OCI-LY7 (cell line): ENCODE results near the gene PHYKPL. TPM values are rescaled to one million over a fixed set of nuclear protein-coding genes. Genes with fewer than 3 reads are reported as not detected.

Experiments
- BruUV-seq: library from RNA; stranded (reverse); fragments of 400-500 nt; replicated peaks from 2 replicates; lab custom pipeline; 2021; lab: Mats Ljungman, UMichigan
- CTCF ChIA-PET: fragments of 300-600 bp; sonication (Branson Sonifier 250); formaldehyde crosslinking; loops from one replicate; lab custom pipeline; 2022; ENCODE audit warnings: antibody characterized with exemption; ENCODE audit not compliant: unreplicated experiment; lab: Charles Lee
- POLR2A ChIA-PET: fragments of 300-600 bp; sonication (Branson Sonifier 250); formaldehyde crosslinking; loops from one replicate; lab custom pipeline; 2022; ENCODE audit warnings: antibody characterized with exemption; lab: Charles Lee
- DNase-seq: peaks from one replicate; pipeline ENCODE4 v3.0.0-alpha.2; 2015; ENCODE audit warnings: low spot score
- H2AFZ ChIP-seq: fragments of 200-600 bp; sonication (generic), shearing (Covaris generic); 2 replicates; pipeline ENCODE4 v1.6.1; 2014; ENCODE audit warnings: mild to moderate bottlenecking, antibody characterized with exemption, low read length, moderate library complexity
- H3K27ac ChIP-seq: fragments of 200-600 bp; sonication (generic); 2 replicates; pipeline ENCODE4 v1.5.1; 2014; ENCODE audit warnings: mixed run types, low read depth, mild to moderate bottlenecking, moderate library complexity, low read length, inconsistent platforms; ENCODE audit not compliant: poor library complexity, severe bottlenecking
- H3K36me3 ChIP-seq: fragments of 200-600 bp; sonication (generic); 2 replicates; pipeline ENCODE4 v1.6.1; 2014; ENCODE audit warnings: mild to moderate bottlenecking, antibody characterized with exemption, low read length, moderate library complexity, mixed read lengths; ENCODE audit not compliant: insufficient read depth
- H3K4me1 ChIP-seq: fragments of 200-600 bp; sonication (generic); 2 replicates; pipeline ENCODE4 v1.5.1; 2014; ENCODE audit warnings: mild to moderate bottlenecking, low read length; ENCODE audit not compliant: insufficient read depth, poor library complexity, severe bottlenecking
- H3K4me2 ChIP-seq: fragments of 200-600 bp; sonication (generic); 2 replicates; pipeline ENCODE4 v1.6.1; 2014; ENCODE audit warnings: mild to moderate bottlenecking, low read length
- H3K4me3 ChIP-seq: fragments of 200-600 bp; sonication (generic); 2 replicates; pipeline ENCODE4 v1.5.1; 2014; ENCODE audit warnings: mild to moderate bottlenecking, low read depth, low read length; ENCODE audit not compliant: poor library complexity, severe bottlenecking
- H3K79me2 ChIP-seq: fragments of 200-600 bp; sonication (generic); 2 replicates; pipeline ENCODE4 v1.6.1; 2016; ENCODE audit warnings: low read depth, mild to moderate bottlenecking, low read length, moderate library complexity, mixed read lengths; ENCODE audit not compliant: insufficient read depth
- H3K9me2 ChIP-seq: fragments of 200-600 bp; sonication (generic); 2 replicates; pipeline ENCODE4 v1.6.1; 2016; ENCODE audit warnings: mild to moderate bottlenecking, low read length, mixed read lengths; ENCODE audit not compliant: insufficient read depth
- H3K9me3 ChIP-seq: fragments of 200-600 bp; sonication (generic); 2 replicates; pipeline ENCODE4 v1.6.1; 2014; ENCODE audit warnings: mild to moderate bottlenecking, mixed run types, low read length, mixed read lengths
- H4K20me1 ChIP-seq: fragments of 200-600 bp; sonication (generic); 2 replicates; pipeline ENCODE4 v1.6.1; 2014; ENCODE audit warnings: mild to moderate bottlenecking, antibody characterized with exemption, low read length, moderate library complexity, mixed read lengths; ENCODE audit not compliant: insufficient read depth
- EZH2phosphoT487 ChIP-seq: fragments of 200-600 bp; sonication (generic); IDR thresholded peaks from 2 replicates; pipeline ENCODE4 v1.6.1; 2018; ENCODE audit warnings: low read depth, borderline replicate concordance, mild to moderate bottlenecking, mixed run types, antibody characterized with exemption, low read length, moderate library complexity, mixed read lengths
- intact Hi-C: fragments of 100-400 bp; cut with micrococcal nuclease; formaldehyde crosslinking; loops from one replicate; pipeline ENCODE4 v1.10.0; 2022; ENCODE audit not compliant: unreplicated experiment
- total RNA-seq, 2 experiments: library from RNA; depleted of rRNA in 1 of 2; stranded (reverse); fragments of >200 nt in 1 of 2; shearing (Covaris generic) in 1 of 2; gene quantifications; 2 replicates each; pipeline ENCODE4 v1.2.3, GENCODE V29; 2014 to 2022
- TF ChIP-seq, protein P1 (sequence below): fragments of 200-600 bp; sonication (generic); conservative IDR thresholded peaks from 2 replicates; pipeline ENCODE4 v1.5.1; 2014; ENCODE audit warnings: mild to moderate bottlenecking, antibody characterized with exemption, low read length, moderate library complexity, mixed read lengths

The PHYKPL gene
- total RNA-seq, 2 experiments from 2014 or later, result 86.3 to 146 TPM

DNA sequence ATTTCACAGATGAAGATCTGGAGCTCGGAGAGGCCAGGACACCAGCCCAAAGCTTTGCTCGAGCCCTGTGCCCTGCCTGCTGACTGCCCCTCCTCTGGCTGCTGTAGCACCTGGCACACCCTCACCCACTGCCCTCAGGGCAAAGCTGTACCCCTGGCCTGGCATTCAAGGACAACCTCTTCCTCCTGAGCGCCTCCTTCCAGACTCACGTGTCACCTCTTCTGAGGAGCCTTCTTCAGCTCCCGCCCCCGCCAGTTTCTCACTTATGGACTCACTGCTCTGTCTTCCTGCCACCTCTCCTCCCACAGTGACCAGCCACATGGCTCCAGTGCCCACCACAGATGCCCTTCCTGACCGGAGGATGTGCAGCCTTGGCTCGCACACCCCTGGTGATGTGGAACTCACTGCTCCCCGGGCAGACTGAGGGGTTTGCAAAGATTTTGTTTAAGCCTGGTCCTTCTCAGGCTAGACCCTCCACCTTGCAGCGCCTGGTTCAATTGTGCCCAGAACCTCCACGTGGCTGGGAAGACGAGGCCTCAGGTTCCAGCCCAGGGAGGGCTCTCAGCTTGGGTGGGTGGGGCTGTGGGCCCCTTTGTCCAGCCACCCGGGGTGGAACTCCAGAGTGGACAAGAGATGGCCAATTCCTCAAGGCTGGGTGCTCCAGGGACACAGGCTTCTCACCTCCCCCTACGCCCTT, 46.6 kb upstream of the PHYKPL start:
- ChIA-PET CTCF (no interaction called here), POLR2A (no interaction called here)
- Histone ChIP-seq H3K27ac (no peak overlapping the region), H3K4me1 (no peaks in the 10 kb centered on the region), H3K9me3 (peaks cover 8% of the 10 kb centered on the region; the same call in 1 of the 2 replicates), H3K36me3 (no peaks in the 10 kb centered on the region), H3K9me2 (no peaks in the 10 kb centered on the region), H3K4me2 (no peak overlapping the region), H2AFZ (no peak overlapping the region), H3K79me2 (no peaks in the 10 kb centered on the region), H3K4me3 (no peak overlapping the region), H4K20me1 (no peaks in the 10 kb centered on the region)
- no peak for DNase-seq
- intact Hi-C loops, result loop anchor here (1.0 kb wide), 1 partner anchor 44 kb away; no protein-coding TSS in a partner anchor
- no TSS peak for BruUV-seq
- no peak for TF ChIP-seq EZH2phosphoT487
- TF ChIP-seq, protein P1, sequence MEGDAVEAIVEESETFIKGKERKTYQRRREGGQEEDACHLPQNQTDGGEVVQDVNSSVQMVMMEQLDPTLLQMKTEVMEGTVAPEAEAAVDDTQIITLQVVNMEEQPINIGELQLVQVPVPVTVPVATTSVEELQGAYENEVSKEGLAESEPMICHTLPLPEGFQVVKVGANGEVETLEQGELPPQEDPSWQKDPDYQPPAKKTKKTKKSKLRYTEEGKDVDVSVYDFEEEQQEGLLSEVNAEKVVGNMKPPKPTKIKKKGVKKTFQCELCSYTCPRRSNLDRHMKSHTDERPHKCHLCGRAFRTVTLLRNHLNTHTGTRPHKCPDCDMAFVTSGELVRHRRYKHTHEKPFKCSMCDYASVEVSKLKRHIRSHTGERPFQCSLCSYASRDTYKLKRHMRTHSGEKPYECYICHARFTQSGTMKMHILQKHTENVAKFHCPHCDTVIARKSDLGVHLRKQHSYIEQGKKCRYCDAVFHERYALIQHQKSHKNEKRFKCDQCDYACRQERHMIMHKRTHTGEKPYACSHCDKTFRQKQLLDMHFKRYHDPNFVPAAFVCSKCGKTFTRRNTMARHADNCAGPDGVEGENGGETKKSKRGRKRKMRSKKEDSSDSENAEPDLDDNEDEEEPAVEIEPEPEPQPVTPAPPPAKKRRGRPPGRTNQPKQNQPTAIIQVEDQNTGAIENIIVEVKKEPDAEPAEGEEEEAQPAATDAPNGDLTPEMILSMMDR, result no peak

GRCh38 chr5:178278358-178279023, 45.9 kb upstream of the PHYKPL start:
- no peak overlapping the region for H3K4me2 ChIP-seq
- no peaks in the 10 kb centered on the region for H4K20me1 ChIP-seq
- no peak for TF ChIP-seq EZH2phosphoT487
- TF ChIP-seq, protein P1, result no peak
- no peak overlapping the region for H3K27ac ChIP-seq
- no peaks in the 10 kb centered on the region for H3K9me2 ChIP-seq
- ChIA-PET CTCF (interaction anchor here (0.5 kb wide), 2 partner anchors 75 to 1155 kb away, joined by 3 to 5 read pairs; no protein-coding TSS in a partner anchor), POLR2A (interaction anchor here (0.6 kb wide), 1 partner anchor 1645 kb away, joined by 3 read pairs; no protein-coding TSS in a partner anchor)
- peaks cover 3% of the 10 kb centered on the region; the same call in 1 of the 2 replicates for H3K9me3 ChIP-seq
- H3K36me3 ChIP-seq, result no peaks in the 10 kb centered on the region
- no peaks in the 10 kb centered on the region for H3K79me2 ChIP-seq
- H2AFZ ChIP-seq, result no peak overlapping the region
- no peaks in the 10 kb centered on the region for H3K4me1 ChIP-seq
- intact Hi-C loops, result loop anchor here (1.0 kb wide), 1 partner anchor 43 kb away; no protein-coding TSS in a partner anchor
- BruUV-seq, result no TSS peak
- no peak for DNase-seq
- H3K4me3 ChIP-seq, result no peak overlapping the region
